HFFc6 (cell line): Measurements from ENCODE around the gene MEST. TPM values are rescaled to one million over a fixed set of nuclear protein-coding genes. Genes with fewer than 3 reads are reported as not detected.
A peak's percentile ranks its signal among the peaks of the same experiment; 100 is the strongest.
"Not testable (repeated sequence)": the region's sequence is repeated elsewhere in the genome, so short reads cannot be mapped to it uniquely, and the experiment has no call there.

Source experiments
- DNase-seq: peaks from one replicate; pipeline ENCODE4 v3.0.0-alpha.2; 2018
- H3K27ac Mint-ChIP-seq: 2 replicates; pipeline ENCODE4 v1.8.0; 2020; ENCODE audit warnings: mild to moderate bottlenecking, mixed read lengths
- H3K27me3 Mint-ChIP-seq: 2 replicates; pipeline ENCODE4 v1.8.0; 2021; ENCODE audit warnings: mild to moderate bottlenecking, moderate library complexity, mixed read lengths; ENCODE audit not compliant: insufficient read depth
- H3K36me3 Mint-ChIP-seq: 2 replicates; pipeline ENCODE4 v1.8.0; 2021; ENCODE audit warnings: low read depth, mixed read lengths
- H3K4me1 Mint-ChIP-seq: 2 replicates; pipeline ENCODE4 v1.8.0; 2020; ENCODE audit warnings: low read depth, mixed read lengths
- H3K4me3 Mint-ChIP-seq: 2 replicates; pipeline ENCODE4 v1.8.0; 2020; ENCODE audit warnings: mild to moderate bottlenecking, moderate library complexity, mixed read lengths
- H3K9me3 Mint-ChIP-seq: 2 replicates; pipeline ENCODE4 v1.8.0; 2020; ENCODE audit warnings: mild to moderate bottlenecking, mixed read lengths
- CTCF ChIP-seq: fragments of 200-600 bp; sonication (generic); IDR thresholded peaks from 2 replicates; pipeline ENCODE4 v1.5.0; 2021; ENCODE audit warnings: antibody characterized with exemption, mild to moderate bottlenecking
- total RNA-seq, 6 experiments: library from RNA; stranded (reverse); fragmentation: NEBNext Ultra II Directional; extraction: Animal tissue kit (Norgen Biotek cat#: 25700); gene quantifications; 2 replicates in 1 of 6; 3 replicates in 5 of 6; pipeline ENCODE4 v1.2.3, GENCODE V29; 2021

MEST gene
- total RNA-seq, 6 experiments from 2014 or later = 0.28 to 3.7 (median 2.1) TPM

GRCh38 chr7:130500463-130500862 lies 8.6 kb downstream of the MEST start:
- H3K9me3 Mint-ChIP-seq = no peaks in the 10 kb centered on the region
- no peak for DNase-seq
- no peak for TF ChIP-seq CTCF
- peaks cover 2% of the 10 kb centered on the region for H3K27me3 Mint-ChIP-seq
- H3K4me1 Mint-ChIP-seq = no peaks in the 10 kb centered on the region
- no peak overlapping the region for H3K27ac Mint-ChIP-seq
- H3K4me3 Mint-ChIP-seq = no peak overlapping the region
- 0 out of 2 replicates have a peak, but pooled peaks cover 7% of the 10 kb centered on the region for H3K36me3 Mint-ChIP-seq

- Mint-ChIP-seq H3K9me3 (no peaks in the 10 kb centered on the region), H3K4me1 (no peaks in the 10 kb centered on the region), H3K27ac (no peak overlapping the region), H3K4me3 (no peak overlapping the region), H3K27me3 (peaks cover 2% of the 10 kb centered on the region), H3K36me3 (0 out of 2 replicates have a peak, but pooled peaks cover 7% of the 10 kb centered on the region)
- no peak for TF ChIP-seq CTCF
- DNase-seq = no peak
Observed at GRCh38 chr7:130500910-130501309, 9.0 kb downstream of the MEST start.

- Mint-ChIP-seq H3K36me3 (peaks cover 15% of the 10 kb centered on the region; the same call in 1 of the 2 replicates), H3K27me3 (no peaks in the 10 kb centered on the region; the same call in 1 of the 2 replicates), H3K4me1 (no peaks in the 10 kb centered on the region), H3K9me3 (no peaks in the 10 kb centered on the region), H3K27ac (no peak overlapping the region), H3K4me3 (no peak overlapping the region)
- DNase-seq = peak; percentile 41
- TF ChIP-seq CTCF = no peak
Observed at GRCh38 chr7:130505753-130506152, 13.9 kb downstream of the MEST start.

GRCh38 chr7:130506358-130506757 lies 14.5 kb downstream of the MEST start:
- Mint-ChIP-seq H3K36me3 (peaks cover 15% of the 10 kb centered on the region; the same call in 1 of the 2 replicates), H3K4me1 (no peaks in the 10 kb centered on the region), H3K27me3 (no peaks in the 10 kb centered on the region; the same call in 1 of the 2 replicates), H3K9me3 (no peaks in the 10 kb centered on the region), H3K27ac (no peak overlapping the region), H3K4me3 (no peak overlapping the region)
- TF ChIP-seq CTCF = no peak
- DNase-seq = no peak

GRCh38 chr7:130512038-130512437 lies 20.2 kb downstream of the MEST start:
- not testable (repeated sequence) for H3K9me3 Mint-ChIP-seq, H3K27ac Mint-ChIP-seq, H3K4me1 Mint-ChIP-seq, H3K36me3 Mint-ChIP-seq, DNase-seq, H3K27me3 Mint-ChIP-seq, H3K4me3 Mint-ChIP-seq

- H3K4me3 Mint-ChIP-seq = no peak overlapping the region
- H3K4me1 Mint-ChIP-seq = no peaks in the 10 kb centered on the region
- H3K9me3 Mint-ChIP-seq = no peaks in the 10 kb centered on the region
- no peak for TF ChIP-seq CTCF
- no peaks in the 10 kb centered on the region for H3K36me3 Mint-ChIP-seq
- DNase-seq = no peak
- H3K27ac Mint-ChIP-seq = no peak overlapping the region
- H3K27me3 Mint-ChIP-seq = no peaks in the 10 kb centered on the region
Observed at GRCh38 chr7:130513447-130513846, 21.6 kb downstream of the MEST start.
